GM19025 (cell line): ENCODE results near the gene MAML3.
A peak's percentile ranks its signal among the peaks of the same experiment; 100 is the strongest.

Experiments used
- ATAC-seq: cut with Tn5 transposase; IDR thresholded peaks from one replicate; pipeline ENCODE4 v1.9.1; 2021; ENCODE audit warnings: mild to moderate bottlenecking, low read depth, moderate library complexity; ENCODE audit not compliant: unreplicated experiment

The MAML3 gene

DNA sequence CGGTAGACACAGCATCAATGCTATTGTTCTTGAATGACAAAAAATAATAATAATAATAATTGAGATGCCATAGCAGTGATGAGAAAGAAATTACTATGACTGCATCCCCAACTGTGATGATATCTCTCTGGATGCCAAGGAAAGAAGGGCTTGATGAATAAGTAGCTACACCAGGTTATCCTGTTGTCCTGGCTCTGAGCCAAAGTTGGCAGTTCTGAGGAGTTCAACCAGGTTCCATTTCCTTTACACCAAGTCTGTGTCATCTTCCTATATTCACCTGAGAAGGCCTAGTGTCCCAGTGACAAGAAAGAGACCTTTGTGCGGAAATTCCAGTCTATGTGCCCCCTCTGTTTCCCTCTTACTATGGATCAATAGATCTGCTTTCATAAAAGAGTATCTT lies 3.4 kb upstream of the MAML3 start:
- ATAC-seq: no peak

DNA sequence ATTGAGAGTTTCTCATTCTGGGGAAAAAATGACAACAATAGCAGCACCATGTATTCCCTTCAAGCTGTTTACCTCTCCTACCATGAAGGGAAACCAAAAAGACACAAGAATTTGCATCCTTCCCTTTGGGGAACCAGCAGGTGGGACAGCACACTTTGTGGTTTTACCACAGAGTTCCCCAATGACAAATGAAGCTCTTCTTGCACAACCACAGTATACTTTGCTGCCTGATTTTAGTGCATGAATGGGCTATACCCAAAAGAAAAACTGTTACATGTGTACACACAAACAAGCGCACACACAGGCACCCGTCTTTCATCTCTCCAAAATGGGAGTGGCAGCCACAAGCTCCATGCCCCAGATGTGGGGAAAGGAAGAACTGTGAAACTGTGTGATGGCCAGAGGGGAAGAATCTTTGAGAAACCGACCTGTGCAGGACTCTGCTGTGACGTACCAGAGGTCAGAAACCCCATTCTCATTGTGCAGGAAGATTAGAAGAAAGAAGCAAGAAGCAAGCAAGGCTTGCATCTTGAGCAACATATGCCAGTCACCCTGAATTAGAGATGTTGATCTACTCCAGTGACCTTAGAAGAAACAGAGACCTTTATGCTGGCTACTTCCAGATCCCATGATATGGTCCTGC lies 2.7 kb upstream of the MAML3 start:
- ATAC-seq: peak; percentile 59

DNA sequence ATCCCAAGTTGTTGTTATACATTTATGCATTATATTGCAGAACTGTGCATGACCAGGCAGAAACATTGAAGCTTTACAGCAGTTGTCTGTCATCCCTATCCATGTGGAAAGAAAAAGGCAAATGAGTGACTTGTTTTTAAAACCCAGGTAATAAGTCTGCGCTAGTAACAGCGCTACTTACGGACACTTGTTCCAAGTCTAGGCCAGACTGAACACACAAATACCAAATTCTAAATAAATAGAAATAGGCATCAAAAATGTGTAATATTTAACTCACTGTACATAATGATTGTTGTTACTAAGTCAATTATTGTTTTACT lies 548 bp upstream of the MAML3 start:
- no peak for ATAC-seq

DNA sequence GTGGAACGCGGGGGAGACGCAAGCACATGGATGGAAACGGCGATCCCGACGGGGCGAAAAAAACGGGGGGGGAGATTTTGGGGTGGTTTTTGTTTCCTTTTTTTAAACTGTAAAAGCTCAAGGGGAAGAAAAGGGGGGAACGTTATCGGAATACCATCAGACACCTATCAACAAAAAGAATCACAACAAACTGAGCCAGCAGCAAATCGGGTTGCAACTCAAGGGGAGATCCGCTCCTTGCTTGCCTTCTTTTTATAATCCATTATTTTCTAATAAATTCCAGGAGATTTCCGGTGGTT lies 616 bp downstream of the MAML3 start:
- no peak for ATAC-seq

DNA sequence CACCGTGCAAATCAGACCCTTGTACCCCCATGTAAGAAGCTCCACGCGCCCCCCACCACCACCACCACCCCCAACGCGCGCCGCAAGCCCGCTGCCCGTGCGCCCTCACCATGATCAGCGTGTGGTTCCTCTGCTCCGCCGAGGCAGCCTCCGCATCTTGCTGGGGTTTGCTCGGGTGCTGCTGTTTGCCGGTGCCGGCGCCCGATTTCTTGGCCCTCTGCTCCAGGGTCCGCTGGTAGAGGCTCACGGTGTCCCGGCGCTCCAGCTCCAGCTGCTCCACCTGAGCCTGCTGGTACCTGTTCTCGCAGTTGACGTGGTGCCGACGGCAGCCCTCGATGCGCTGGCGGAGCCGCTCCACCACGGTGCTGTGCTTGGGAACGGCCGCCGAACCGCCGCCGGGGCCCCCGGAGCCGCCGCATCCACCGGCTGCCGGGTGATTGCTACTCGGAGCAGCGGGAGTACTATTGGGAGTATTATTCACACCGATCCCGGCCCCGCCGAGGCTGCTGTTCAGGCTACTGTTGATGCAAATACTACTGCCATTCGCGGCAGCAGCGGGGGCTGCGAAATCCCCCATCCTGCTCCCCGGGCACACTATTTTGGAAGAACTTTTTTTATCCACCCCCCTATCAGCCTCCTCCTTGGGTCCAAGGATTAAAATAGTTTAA lies 1.1 kb downstream of the MAML3 start:
- no peak for ATAC-seq

DNA sequence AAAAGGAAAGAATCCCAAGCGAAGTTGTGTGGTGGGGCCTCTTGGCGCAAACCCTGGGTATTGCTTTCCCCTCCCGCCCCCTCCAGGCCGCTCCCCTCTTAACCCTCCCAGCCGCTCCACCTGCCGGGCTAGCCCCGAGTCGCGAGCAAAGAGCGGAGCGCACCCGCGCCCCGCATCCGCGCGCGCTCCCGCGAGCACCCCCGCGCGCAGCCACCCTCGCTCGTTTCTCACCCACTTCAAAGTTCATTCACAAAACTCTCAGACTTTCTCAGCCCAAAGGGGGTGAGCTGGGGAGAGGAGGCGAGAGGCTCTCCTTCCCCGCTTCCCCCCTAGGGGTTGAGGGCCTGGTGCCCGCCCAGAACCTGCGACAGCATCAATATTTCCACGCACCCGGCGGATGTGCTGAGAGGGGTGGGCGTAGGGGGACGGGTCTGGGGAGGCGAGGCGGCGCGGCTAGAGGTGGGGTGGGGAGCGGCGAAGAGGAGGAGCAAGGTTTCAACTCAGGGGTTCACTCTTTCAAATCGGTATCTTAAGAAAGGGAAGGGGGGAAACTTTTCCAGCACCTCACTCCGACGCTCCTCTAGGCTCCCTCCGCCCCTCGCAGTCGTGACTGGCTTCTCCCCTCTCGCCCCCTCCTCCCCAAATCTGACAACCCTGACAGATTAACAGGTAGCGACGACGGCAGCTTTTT lies 1.8 kb downstream of the MAML3 start:
- ATAC-seq: no peak

DNA sequence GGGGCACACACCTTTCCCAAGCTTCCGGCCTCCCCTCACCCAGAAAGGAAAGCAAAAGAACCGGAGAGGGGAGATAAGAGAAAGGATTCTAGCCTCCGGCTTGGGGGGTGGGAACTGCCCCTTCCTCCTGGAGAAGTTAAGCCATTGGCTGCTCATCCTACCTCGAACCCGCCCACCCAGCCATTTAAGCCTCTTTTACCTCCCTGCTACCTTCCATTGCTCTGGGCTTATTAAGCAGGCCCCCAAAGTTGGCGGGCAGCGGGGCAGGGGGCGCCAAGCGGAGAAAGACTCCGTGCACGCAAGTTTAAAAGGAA lies 2.3 kb downstream of the MAML3 start:
- no peak for ATAC-seq

DNA sequence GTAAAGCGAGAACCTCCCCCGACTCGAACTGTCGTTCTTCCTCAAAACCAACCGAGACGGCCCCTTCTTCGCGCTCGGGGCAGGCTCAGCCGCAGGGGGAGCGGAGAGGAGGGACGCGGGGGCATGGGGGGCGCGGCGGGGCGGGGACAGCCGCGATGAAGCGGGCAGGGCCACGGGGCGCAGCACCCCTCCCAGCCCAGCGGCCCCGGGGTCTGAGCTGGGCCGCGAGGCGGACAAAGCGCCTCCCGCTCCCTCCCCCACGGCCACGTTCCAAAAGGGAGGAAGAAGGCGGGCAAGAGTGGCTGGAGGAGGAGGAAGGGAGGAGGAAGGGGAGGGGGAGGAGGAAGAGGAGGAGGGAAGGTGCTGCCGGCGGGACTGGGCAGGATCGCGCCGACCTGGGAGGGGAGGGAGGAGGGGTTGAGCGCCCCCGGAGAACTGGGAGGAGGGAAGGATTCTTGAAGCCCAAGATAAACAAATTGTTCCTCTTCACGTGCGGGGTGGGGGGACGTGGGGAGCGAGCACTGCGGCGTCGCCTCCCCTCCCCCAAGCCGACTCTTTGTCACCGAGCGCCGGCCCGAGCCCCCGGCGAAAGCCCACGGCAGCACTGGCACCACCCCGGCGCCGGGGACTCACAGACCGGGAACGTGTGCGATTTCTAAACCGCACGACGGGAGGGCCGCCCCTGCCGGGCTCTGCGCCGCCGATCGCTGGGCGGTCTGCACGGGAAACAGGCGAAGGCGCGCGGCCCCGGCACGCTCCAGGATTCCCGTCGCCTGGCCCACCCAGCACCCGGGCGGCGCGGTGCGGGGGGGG lies 2.9 kb downstream of the MAML3 start:
- ATAC-seq: no peak

DNA sequence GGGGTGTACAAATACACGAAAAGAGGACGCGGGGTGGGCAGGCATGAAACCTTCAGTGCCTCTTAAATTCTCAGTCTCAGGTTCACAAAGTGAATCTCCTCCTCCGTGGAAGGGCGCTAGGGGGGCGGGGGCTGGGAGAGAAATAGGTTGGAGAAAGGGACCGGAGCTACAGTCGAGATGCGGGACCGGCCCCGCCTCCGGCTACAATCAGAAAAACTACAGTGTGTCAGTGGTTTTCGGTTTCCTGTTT lies 3.4 kb downstream of the MAML3 start:
- ATAC-seq: no peak

DNA sequence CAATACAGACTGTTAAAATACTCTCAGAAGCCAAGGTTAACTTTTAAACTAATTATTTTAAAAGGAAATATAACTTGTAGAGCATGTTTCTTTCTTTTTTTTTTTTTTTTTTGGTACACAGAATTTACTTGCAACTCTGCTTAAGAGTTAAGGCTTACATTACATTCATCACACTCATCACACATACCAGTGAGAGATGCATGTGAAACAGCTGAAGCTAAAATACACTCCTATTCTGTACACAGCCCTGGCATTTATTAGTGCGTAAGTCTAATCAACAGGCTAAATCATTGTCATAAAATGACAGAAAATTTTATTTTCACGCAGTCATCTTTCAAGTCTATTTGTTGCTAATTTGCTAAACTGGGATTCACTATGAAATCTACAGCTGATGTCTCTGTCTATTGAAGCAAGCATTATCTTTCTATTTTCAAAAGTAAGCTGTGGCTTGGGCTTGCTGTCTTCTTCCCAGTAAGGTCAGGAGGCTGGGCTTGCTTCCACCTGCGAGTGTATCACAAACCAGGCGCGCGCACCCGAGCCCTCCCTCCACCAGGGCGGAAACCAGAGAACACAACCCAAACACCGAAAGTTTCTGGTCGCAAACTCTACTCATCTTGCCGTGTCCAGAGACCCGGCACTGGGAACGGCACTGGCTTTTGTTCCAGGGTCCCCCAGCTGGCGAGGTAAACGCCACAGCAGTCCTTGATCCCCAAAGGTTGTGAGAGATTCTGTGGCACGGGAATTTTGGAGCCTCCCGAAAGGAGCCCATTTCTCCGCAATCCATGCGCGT lies 3.9 kb downstream of the MAML3 start:
- no peak for ATAC-seq

DNA sequence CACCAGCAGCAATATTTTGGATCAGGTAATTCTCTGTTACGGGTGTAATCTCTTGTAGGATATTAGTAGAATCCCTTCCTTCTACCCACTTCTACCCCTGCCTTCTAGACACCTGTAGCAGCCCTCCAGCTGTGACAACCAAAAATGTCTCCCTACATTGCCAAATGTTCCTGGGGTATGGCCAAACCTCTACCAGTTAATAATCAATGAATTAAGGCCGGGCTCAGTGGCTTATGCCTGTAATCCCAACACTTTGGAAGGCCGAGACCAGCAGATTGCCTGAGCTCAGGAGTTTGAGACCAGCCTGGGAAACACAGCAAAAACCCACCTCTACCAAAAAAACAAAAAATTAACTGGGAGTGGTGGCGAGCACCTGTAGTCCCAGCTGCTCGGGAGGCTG lies 9.9 kb downstream of the MAML3 start:
- no peak for ATAC-seq

DNA sequence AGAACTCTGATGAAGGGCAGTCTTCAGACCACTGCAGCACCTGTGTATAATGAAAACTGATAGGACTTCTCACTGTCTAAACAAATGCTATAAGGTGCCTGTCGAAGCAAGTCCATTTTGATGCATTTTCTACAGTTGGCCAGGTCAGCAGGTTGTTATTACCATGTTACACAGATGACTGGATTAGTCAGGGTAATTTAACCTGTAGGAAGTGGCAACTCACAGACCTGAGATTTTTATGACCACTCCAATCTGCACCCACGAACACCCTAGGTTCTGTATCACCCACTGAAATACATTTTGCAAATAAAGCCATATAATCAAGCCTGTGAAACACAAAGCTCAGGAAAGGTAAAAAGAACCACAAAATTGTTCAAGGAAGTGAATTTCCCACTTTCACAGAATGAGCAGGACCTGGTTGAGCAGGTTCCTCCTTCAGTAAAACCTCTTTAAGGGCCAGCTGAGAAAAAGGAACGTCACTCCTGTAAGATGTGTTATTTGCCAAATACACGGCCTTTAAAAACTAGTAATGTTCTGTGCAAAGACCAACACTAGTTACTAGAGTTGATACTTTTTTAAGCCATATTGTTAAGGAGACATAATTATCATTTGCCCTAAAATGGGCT lies 12.7 kb downstream of the MAML3 start:
- no peak for ATAC-seq

DNA sequence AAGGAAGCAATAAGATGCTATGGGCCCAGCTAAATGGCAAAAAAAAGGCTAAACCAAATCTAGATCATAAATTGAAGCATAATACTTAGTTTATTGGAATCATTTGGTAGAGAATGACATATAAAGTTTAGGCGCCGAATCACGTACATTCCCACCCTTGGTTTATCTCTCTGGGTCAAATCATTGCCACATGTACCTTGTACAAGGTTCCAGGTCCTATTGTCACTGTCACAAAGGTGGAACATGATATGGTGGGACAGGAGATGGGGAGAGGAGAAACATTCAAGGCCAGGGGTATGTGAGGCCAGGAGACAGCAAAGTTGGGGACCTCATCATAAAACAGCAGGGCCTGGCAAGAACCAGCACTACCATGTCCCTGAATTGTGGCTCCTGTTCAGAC lies 13.4 kb downstream of the MAML3 start:
- ATAC-seq: no peak

DNA sequence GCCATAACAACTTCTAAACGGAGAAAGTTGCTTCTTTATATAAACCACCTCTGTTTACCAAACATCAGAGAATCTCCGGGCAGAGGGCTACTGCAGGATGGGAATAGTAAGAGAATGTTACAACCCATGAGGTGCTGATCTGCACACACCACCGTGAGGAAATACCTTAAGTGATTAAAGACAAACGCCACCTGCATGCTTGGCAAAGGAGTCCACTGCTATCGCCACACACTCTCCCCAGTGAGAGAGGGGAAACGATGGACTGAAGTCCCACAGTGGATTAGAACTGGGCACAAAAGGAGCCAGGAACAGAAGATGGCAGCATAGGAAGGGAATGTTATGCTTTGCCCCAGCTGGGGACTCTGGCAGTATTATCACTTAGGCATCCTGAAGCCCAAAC lies 15.6 kb downstream of the MAML3 start:
- no peak for ATAC-seq

DNA sequence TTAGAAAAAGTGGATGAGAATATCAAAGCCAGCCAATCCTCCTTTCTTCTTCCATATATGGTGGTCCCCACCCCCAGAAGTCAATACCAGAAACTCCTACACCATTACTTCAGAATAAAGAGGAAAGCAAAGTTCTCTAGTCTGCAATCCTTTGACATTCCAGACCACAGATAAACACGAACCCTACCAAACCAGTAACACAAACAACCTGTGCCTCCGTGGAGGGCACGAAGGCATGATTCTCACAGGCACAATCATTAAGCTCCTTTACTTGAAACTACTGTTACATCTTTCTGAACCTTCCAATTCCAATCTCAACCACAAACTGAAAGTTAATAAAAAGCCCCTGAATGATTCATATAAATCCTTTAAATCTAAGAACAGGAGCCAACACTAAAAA lies 16.3 kb downstream of the MAML3 start:
- no peak for ATAC-seq

DNA sequence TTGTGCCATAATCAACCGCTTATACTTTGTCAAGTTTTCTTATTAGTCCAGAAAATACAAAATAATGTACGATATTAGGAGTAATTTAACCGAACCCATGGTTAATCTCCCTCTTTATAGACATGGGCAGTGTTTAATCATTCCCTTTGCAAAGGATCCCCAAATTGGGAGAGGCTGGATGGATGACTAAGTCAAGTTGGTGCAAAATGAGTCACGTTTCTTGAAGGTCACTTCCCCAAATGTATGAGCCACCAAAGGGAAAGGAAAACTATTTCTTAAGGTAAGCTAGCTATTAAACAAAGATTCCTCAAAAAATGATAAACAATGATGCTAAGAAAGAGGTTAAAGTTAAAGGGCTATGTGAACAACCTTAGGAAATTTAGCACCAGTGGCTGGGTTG lies 17.5 kb downstream of the MAML3 start:
- no peak for ATAC-seq

DNA sequence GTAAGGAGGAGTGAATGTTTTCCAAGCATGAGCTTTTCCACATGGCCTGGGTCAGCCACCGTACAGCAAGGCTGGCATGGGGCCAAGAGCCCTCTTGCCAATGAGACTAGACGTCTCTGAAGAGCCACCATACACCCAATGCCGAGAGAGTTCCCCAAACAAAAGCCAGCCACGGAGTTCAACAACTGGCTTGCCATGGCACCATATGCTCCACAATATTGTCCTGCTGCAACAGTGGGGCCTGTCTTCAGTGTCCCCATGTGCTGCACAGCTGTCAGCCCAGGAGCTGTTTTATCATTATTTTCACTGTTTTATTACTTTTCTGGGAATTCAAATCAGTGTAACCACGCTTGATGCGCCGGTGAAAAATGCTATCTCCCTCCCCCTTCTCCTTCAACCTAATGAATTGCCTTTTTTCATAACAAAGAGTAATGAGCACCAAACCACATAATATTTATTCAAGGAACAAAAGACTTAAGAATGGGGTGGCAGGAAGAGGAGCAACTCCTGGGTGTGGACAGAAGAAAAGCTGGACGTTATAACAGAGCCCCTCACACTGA lies 18.4 kb downstream of the MAML3 start:
- ATAC-seq: no peak

DNA sequence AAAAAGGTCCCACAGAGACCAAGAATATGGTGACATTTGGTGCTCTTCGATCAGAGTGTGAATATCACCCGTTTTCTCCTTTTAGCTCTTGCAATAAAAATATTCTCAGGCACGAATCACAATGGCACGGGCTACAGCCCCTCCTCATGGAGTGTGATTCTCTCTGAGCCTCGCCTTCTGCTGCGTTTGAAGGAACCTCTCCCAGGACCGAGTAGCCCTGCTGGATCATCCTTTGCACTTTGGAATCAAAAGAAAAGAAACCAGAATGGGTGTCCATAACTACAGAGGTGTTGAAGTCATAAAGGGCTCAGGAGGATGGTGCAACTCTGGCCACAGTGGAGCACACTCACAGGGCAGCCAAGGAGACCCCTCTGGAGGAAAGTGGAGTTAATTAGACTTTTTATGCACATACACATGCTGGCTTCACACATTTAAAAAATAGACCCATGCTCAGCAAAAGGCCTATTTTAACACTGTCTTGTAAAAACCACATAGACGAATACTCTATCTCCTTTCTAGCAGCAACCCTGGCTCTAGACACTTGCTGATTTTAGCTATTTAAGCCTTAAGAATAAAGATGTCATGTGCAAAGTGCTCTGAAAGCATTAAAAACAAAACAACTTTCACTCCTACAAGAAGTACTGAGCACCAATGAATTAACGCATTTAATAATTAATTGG lies 19.1 kb downstream of the MAML3 start:
- no peak for ATAC-seq

DNA sequence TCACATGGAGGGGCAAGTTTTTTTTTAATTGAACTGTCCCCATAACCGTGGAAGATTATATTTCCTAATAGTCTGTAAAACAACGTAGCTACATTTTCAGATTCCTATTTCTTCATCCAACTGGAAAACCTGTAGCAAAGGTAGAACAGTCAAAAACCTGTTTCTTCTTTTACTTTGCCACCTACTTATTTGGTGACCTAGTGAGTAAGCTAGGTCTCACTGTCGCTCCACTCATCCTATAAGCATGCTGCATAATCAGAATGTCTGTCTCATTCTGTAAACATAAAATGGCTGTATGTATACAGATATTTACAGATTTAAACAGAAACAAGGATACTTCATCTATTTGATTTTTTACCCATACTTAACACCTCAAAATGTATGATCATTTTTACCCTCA lies 20.4 kb downstream of the MAML3 start:
- ATAC-seq: no peak

DNA sequence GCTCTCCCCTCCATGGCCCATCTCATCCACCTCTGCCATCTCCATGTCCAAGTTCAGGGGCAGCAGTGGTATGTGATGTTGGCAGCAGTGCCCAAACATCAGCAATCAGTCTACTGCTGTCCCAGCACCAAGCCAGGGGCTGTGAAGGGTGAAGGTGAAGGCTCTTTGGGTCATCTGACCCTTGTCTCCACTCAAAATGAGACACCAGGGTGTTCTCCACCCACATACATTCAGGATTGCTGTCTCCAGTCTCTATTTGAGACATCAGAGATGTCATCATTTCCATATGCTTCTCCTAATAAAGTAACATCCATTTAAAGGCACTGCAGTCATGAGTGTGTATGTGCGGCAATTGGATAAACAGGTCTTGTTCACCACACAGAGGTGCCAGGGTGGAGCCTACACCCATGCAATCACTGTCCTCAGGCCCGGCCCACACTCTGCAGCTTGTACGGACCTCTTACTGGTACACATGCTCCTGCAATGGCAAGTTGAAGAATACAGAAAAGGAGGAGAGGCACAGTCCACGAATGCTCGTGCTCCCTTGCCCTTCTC lies 22.2 kb downstream of the MAML3 start:
- no peak for ATAC-seq
